Parietal lobe (tissue), 2 donors: Measurements from ENCODE around the gene VIPAS39. TPM values are rescaled to one million over a fixed set of nuclear protein-coding genes. Genes with fewer than 3 reads are reported as not detected.

Source experiments
- small RNA-seq: library from RNA; depleted of rRNA; stranded (forward); fragments of <200 nt; gene quantifications from one replicate; pipeline ENCODE3, GENCODE V24; 2014; ENCODE audit warnings: low replicate concordance
- total RNA-seq: library from RNA; depleted of rRNA; stranded (reverse); fragments of >200 nt; gene quantifications from one replicate; pipeline ENCODE4 v1.2.3, GENCODE V29; 2014

The VIPAS39 gene
- total RNA-seq = 35.1 TPM

DNA sequence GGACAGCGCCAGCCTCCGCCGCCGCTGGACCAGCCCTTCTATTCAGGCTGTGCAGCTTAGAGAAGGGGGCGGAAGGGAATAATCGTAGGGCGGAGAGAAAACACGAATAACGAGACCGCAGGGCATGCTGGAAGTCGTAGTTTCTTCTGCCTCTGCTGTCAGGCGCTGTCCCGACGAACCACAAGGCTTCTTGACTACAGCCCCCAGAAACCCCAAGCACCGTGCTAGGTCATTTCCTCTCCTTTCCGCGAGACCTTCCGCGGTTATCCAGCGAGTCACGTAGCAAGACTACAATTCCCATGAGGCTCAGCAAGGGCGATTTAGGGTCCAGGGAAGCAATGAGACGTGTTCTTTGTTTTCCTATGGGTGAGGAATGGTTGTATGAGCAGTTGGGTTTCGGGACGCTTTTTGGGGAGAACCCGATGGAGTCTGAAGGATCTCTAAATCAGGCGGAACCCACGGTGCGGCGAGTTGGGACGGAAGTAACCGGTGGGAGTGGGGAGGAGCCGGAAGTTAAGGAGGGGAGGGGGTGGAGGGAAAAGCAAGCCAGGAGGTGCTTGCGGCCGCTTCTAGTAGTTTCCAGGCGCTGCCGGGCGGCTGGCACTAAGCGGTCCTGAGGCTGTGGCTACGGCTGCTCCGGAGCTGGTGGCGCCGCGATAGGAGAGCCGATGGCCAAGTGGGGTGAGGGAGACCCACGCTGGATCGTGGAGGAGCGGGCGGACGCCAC is at the start of gene VIPAS39, which contains the start of gene AHSA1:
Gene VIPAS39 (minus strand): TSS at position 80 of the 727 bp plus-strand sequence. CDS start 3,499 bp downstream, outside the sequence.
Gene AHSA1 (plus strand): TSS at position 572 of the 727 bp plus-strand sequence. CDS start 97 bp downstream, at position 669.

DNA sequence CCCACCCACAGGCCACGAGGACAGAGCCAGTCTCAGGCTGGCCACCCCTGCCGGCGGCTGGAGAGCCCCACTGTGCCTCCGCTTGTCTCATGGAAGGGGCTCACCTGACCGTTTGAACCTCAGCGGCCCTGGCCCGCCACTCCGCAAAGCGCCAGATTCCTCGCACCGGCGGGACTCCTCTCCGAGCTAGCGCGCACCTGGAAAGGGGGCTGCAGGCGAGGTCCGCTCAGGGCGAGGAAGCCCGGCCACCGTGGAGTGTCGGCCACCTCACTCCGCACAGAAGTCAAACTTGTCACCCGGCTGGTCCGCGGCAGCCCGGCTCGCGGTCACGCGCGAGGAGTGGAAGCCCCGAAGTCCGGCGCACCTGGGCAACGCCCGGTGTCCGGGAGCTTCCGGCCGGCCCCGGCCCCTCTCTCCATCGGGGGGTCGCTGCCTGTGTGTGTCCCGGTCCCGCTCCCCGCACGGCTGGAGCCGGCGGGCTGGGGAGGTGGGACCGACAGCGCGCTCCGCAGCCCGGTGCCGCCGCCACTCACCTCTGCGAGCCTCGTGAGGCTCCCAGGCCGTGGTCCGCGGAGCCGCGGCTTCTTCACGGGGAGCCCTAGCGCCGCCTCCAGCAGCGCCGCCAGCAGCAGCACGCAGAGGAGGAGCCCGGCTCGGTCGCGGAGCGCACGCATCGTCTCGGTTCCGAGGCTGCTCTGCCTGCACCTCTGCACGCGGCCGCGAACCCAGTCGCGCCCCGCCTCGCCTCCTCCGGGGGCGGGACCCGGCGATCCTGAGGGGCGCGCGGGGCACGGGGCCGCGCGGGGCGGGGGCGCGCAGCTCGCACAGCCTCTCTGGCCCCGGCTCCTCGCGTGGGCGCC is 40.9 kb upstream of the VIPAS39 start, which contains the start of gene ISM2:
Gene ISM2 (minus strand): TSS at position 697 of the 860 bp plus-strand sequence. CDS start 23 bp downstream, at position 674.

DNA sequence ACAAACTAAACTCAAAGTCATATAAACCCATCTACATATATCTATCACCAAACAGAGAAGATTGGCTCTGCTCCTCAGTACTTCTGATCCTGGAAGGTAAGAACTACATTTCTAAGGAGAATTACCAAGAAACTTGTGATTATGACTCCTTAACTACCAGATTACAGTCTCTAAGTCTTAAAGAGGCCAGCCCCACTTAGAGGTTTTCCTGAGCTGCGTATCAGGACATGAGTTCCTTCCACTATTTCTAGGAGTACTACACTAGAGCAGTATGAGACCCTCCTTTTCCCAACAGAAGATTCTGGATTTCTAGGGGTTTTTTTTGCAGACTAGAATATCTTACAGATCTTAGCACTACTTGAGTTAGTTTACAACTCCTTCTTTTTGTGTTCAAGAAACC is 34.0 kb downstream of the VIPAS39 start, which contains the start of gene NOXRED1:
Gene NOXRED1 (minus strand): TSS at position 101 of the 400 bp plus-strand sequence. CDS start 634 bp downstream, outside the sequence.

DNA sequence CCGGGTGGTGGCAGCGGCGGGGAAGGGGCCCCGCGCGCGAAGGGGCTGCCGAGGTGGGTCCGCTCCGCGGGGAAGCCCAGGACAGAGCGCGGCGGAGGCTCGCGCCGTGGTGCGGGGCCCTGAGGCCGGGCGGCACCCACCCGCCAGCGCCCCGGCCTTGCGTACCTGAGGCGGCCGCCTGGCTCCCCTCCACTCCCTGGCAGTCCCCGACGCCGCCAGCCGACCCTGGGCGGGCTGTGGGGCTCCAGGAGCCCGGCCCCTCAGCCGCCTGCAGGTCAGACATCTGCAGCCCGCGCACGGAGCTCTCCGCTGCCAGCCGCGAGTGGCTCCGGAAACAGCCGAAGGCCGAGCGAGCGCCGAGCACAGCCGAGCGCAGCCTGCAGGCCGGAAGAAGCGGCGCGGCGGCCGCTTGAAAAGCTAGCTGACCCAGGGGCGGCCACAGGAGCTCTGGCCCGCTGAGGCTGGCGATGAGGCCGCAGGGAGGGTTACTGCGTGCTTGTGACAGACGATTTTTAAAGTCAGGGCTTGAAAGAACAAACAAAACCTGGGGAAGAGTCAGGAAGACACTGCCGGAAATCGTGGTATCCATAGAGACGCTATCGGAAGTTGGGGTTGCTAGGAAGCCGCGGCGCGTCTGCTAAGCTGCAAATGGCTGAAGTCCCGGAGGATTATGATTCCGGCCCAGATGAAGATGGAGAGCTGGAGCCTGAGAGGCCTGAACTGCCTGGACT is 80.5 kb downstream of the VIPAS39 start, which contains the start of the genes SAMD15 and TMED8:
Gene SAMD15 (plus strand): TSS at position 609 of the 731 bp plus-strand sequence. CDS start 40 bp downstream, at position 649.
Gene TMED8 (minus strand): TSS at position 324 of the 731 bp plus-strand sequence. CDS start 41 bp downstream, at position 283.

Small RNA genes lying within 50 kb of the gene (small RNA-seq; reads per million reads assigned to genes)
- not detected for gene RF00404

Other genes starting within 250 kb of the VIPAS39 start
- gene NGB, start 186.4 kb downstream of the VIPAS39 start, total RNA-seq = 4.7 TPM
- gene POMT2, start 136.7 kb downstream of the VIPAS39 start, total RNA-seq = 25.4 TPM
- gene GSTZ1, start 136.6 kb downstream of the VIPAS39 start, total RNA-seq = 7.8 TPM
- gene TMED8, start 80.5 kb downstream of the VIPAS39 start, total RNA-seq = 25.7 TPM
- gene SAMD15, start 80.2 kb downstream of the VIPAS39 start, total RNA-seq = 10.0 TPM
- gene NOXRED1, start 34.1 kb downstream of the VIPAS39 start, total RNA-seq = 0.94 TPM
- gene AHSA1, start 492 bp upstream of the VIPAS39 start, total RNA-seq = 84.2 TPM
- not detected for gene ISM2, start 41.2 kb upstream of the VIPAS39 start, total RNA-seq
- gene SPTLC2, start 159.0 kb upstream of the VIPAS39 start, total RNA-seq = 31.6 TPM